ENCODE data around the gene ACO2.
"Not testable (repeated sequence)": the region's sequence is repeated elsewhere in the genome, so short reads cannot be mapped to it uniquely, and the experiment has no call there.

The ACO2 gene

DNA sequence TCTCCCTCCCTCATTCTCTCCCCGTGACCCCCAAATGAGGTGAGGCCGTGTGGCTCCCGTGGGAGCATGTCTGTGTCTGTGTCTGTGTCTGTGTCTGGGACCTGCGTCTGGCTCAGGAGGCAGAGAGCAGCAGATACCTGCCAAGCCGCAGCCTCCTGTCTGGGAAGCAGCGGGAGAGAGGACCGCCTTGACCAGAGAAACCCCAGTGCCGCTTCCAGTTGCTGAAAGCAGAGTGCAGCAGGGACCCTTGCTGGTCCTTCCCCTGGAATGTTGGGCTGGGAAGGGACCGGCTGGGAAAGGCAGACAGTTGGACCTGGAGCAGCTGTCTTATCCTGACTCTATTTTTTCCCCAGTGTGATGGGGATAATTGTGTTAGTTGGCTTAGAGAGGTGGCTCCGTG lies 92.4 kb downstream of the ACO2 start:
- Mint-ChIP-seq H3K4me1 (peaks cover 8% of the 10 kb centered on the region), H3K27ac (no peak overlapping the region), H3K36me3 (no peaks in the 10 kb centered on the region), H3K9me3 (no peaks in the 10 kb centered on the region), H3K27me3 (peaks cover 75% of the 10 kb centered on the region), H3K4me3 (no peak overlapping the region)
- CTCF ChIA-PET, result interaction anchor here (0.5 kb wide), 1 partner anchor 157 kb away, joined by 3 read pairs; no protein-coding TSS in a partner anchor
- no peak for DNase-seq

DNA sequence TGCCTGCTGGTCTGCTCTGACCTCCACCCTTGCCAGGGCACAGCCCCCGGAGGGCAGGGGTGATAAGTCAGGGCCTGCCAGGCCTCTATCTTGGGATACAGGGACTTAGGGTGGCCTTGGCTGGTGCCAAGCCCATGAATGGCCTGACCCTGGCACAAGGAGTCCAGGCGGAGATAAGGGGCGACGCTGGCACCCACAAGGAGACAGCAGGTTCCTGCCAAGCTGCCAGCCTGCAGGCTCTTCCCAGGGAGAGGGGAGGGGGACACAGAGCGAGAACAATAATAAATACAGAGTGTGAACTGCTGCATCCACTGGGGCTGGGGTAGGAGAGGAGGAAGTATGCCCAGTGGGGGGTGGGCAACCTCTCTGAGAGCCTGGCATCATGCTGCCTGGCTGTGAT lies 92.9 kb downstream of the ACO2 start:
- Mint-ChIP-seq H3K9me3 (no peaks in the 10 kb centered on the region), H3K27me3 (peaks cover 75% of the 10 kb centered on the region), H3K36me3 (no peaks in the 10 kb centered on the region), H3K27ac (no peak overlapping the region), H3K4me1 (peaks cover 8% of the 10 kb centered on the region), H3K4me3 (no peak overlapping the region)
- CTCF ChIA-PET, result no interaction called here
- DNase-seq, result no peak

DNA sequence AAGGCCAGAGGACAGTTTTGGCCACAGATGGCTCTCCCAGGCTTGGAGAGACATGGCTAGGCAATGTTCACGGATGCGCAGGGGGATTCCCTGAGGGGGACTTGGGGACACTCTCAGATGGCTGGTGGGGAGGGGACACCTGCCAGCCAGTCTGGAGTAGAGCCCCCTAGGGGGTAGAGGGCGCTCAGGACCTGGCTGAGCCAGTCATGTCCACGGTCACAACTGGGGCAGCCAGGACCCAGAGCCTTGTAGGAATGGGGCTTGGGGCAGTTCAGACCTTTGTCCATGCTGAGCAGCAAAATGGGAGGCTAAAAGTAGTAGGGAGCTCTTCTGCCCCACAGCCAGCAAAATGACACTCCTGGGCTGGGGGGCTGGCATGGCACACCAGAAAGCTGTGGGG lies 93.5 kb downstream of the ACO2 start:
- CTCF ChIA-PET, result no interaction called here
- Mint-ChIP-seq H3K4me1 (peaks cover 5% of the 10 kb centered on the region), H3K27ac (no peak overlapping the region), H3K9me3 (no peaks in the 10 kb centered on the region), H3K4me3 (no peak overlapping the region), H3K27me3 (peaks cover 70% of the 10 kb centered on the region), H3K36me3 (no peaks in the 10 kb centered on the region)
- DNase-seq, result no peak

DNA sequence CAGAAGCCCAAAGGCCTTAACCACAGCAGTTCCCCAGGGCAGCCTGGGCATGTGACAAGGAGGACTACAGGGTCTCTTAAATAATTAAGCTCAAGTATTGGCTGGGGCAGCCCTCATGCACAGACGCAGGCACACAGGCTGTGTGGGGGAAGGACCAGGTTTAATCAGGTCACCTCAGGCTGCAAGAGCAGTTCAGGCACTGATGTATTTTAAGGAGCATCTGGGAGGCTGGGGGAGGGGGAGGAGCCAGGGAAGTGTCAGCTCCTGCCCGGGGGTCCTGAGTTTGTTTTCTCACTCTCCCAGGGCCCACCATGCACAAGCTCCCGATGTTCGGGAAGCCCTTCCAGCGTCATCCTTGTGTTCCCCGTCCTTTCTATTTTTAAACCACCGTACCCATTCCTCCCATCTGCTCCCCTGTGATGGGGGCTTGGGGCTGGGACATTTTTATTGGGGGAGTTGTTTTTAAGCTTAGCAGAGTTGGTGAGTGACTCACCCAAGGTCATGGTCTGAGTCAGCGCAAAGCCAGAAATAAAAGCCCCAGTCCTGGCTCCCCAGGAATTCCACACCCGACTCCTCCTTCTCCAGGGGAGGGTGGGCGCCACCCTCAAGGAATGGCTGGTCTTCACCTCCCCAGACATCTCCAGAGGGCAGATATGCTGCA lies 94.3 kb downstream of the ACO2 start:
- peaks cover 70% of the 10 kb centered on the region for H3K27me3 Mint-ChIP-seq
- H3K27ac Mint-ChIP-seq, result no peak overlapping the region
- CTCF ChIA-PET, result no interaction called here
- no peak for DNase-seq
- H3K36me3 Mint-ChIP-seq, result no peaks in the 10 kb centered on the region
- H3K4me1 Mint-ChIP-seq, result peaks cover 2% of the 10 kb centered on the region
- no peaks in the 10 kb centered on the region for H3K9me3 Mint-ChIP-seq
- H3K4me3 Mint-ChIP-seq, result no peak overlapping the region

DNA sequence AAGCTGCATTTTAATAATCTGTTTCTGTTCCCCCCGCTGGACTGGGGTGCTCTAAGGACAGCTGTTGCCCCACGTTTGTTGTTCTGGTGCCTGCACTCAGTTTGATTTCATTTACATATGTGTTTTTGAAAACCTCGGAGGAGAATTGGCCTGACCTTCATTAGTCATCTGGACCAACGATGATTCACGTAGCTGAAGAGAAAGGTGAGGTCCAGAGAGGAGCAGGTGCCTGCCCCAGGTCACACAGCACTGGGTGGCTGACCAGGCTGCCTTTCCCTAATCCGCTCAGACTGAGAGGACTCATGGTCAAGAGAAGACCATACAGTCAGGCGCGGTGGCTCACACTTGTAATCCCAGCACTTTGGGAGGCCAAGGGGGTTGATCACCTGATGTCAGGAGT lies 95.6 kb downstream of the ACO2 start:
- no peak for DNase-seq
- Mint-ChIP-seq H3K36me3 (no peaks in the 10 kb centered on the region), H3K4me3 (no peak overlapping the region), H3K27ac (no peak overlapping the region), H3K9me3 (no peaks in the 10 kb centered on the region), H3K27me3 (peaks cover 68% of the 10 kb centered on the region), H3K4me1 (peaks cover 2% of the 10 kb centered on the region)
- CTCF ChIA-PET, result interaction anchor here (0.6 kb wide), 1 partner anchor 13 kb away, joined by 3 read pairs; no protein-coding TSS in a partner anchor

DNA sequence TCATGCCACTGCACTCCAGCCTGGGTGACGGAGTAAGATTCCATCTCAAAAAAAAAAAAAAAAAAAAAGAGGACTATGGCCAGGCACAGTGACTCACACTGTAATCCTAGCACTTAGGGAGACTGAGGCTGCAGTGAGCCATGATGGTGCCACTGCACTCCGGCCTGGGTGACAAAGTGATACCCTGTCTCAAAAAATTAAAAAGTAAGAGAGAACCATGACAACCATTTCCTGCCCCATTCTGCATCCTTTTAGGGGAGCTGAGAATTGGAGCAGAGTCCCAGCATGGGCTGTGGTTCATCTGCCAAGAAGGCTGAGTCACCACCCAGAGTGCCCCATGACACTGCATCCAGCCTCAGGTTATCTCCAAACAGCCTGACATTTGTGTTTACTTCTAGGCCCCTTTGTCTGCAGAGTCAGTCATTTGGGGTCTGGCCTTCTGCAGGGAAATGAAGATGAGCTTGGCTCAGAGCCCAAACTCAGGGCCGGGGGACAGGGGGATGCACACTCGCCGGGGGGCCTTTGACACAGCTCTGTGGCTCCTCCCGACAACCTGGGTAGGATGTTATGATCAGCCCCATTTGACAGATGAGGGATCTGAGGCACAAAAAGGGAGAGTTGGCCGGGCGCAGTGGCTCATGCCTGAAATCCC lies 96.6 kb downstream of the ACO2 start:
- no peaks in the 10 kb centered on the region for H3K36me3 Mint-ChIP-seq
- peak; percentile 45 for DNase-seq

DNA sequence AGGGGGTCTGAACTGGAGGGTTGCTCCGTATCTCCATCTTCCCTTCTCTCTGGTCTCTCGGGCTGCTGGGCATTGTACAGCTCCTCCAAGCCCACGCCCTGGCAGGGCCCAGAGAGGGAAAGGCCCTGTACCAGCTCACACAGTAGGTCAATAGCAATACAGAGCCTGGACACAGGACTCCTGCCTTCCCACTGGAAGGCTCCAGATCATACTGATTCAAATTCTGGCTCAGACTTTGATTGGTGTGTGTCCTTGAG lies 98.5 kb downstream of the ACO2 start:
- no peak for DNase-seq
- no peak overlapping the region for H3K27ac Mint-ChIP-seq
- H3K27me3 Mint-ChIP-seq, result peaks cover 45% of the 10 kb centered on the region
- peaks cover 2% of the 10 kb centered on the region for H3K4me1 Mint-ChIP-seq
- CTCF ChIA-PET, result interaction anchor here (1.2 kb wide), 1 partner anchor 10 kb away, joined by 3 read pairs; no protein-coding TSS in a partner anchor
- no peaks in the 10 kb centered on the region for H3K9me3 Mint-ChIP-seq
- no peaks in the 10 kb centered on the region for H3K36me3 Mint-ChIP-seq
- no peak overlapping the region for H3K4me3 Mint-ChIP-seq

More for the DNA sequence above, 96.6 kb downstream of the ACO2 start:
- CTCF ChIA-PET, result interaction anchor here (0.6 to 1.0 kb wide), 2 partner anchors 14 kb away, joined by 3 read pairs; no protein-coding TSS in a partner anchor
- Mint-ChIP-seq H3K9me3 (no peaks in the 10 kb centered on the region), H3K27ac (no peak overlapping the region), H3K4me1 (peaks cover 2% of the 10 kb centered on the region), H3K27me3 (peaks cover 64% of the 10 kb centered on the region), H3K4me3 (no peak overlapping the region)

DNA sequence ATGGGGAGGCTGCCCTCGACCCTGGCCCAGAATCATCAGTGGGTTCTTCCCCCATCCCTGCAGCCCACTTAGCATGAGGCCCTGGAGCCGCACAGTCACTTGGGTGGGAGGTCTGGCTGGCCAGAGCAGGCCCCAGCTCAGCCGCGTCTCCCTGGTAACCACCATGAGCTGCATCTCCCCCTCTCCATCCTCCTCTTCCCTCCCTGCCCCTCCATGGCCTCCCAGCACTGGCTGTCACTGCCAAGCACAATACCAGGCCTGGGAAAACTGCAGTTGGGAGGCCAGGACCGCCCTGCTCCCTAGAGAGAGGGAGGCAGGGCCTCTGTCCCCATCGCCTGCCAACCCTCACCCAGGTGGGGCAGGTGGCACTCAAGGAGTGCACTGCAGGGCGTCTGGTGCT lies 99.9 kb downstream of the ACO2 start:
- Mint-ChIP-seq H3K4me3 (no peak overlapping the region), H3K9me3 (no peaks in the 10 kb centered on the region), H3K27ac (no peak overlapping the region), H3K4me1 (peaks cover 2% of the 10 kb centered on the region), H3K27me3 (peaks cover 38% of the 10 kb centered on the region), H3K36me3 (no peaks in the 10 kb centered on the region)
- CTCF ChIA-PET, result interaction anchor here (0.9 to 1.5 kb wide), 2 partner anchors 25 to 30 kb away, joined by 3 to 4 read pairs; partner anchors contain the start of gene POLR3H
- DNase-seq, result no peak

DNA sequence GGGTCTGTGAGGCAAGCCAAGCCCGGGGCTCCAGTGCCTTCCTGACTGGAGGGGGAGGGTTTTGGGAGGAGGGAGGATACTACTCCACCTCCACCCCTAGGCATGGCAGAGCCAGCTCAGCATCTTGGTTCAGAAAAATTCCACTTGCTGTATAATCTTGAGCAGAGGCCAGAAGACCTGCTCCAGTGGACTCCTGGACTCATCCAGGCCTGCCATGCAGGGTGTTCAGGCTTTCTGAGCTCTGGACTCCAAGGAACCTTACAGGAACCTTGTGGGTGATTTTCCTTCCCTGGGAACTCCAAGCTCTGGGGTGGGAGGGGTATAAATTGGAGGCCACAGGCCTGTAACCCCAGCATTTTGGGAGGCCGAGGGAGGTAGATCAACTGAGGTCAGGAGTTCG lies 101.3 kb downstream of the ACO2 start:
- Mint-ChIP-seq H3K27me3 (peaks cover 38% of the 10 kb centered on the region), H3K27ac (no peak overlapping the region), H3K4me1 (peaks cover 2% of the 10 kb centered on the region), H3K36me3 (no peaks in the 10 kb centered on the region), H3K4me3 (no peak overlapping the region), H3K9me3 (no peaks in the 10 kb centered on the region)
- no peak for DNase-seq
- CTCF ChIA-PET, result no interaction called here

DNA sequence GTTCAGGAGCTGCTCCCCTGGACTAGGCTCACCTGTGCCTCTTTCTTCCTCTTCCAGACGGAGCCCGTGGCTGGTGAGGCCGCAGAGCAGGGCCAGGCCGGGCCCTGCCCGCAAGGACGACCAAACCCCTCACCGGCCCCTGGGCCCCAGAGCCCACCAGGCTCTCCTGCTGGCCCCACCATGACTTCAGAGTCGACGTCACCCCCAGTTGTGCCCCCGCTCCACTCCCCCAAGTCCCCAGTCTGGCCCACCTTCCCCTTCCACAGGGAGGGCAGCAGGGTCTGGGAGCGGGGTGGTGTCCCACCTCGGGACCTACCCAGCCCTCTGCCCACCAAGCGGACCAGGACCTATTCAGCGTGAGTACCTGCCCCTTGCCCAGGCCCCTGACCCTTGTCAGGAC lies 102.9 kb downstream of the ACO2 start:
- H3K27ac Mint-ChIP-seq, result no peak overlapping the region
- CTCF ChIA-PET, result no interaction called here
- no peaks in the 10 kb centered on the region for H3K4me1 Mint-ChIP-seq
- H3K36me3 Mint-ChIP-seq, result peaks cover 2% of the 10 kb centered on the region
- no peak for DNase-seq
- no peaks in the 10 kb centered on the region for H3K9me3 Mint-ChIP-seq
- H3K27me3 Mint-ChIP-seq, result peaks cover 27% of the 10 kb centered on the region
- H3K4me3 Mint-ChIP-seq, result no peak overlapping the region

DNA sequence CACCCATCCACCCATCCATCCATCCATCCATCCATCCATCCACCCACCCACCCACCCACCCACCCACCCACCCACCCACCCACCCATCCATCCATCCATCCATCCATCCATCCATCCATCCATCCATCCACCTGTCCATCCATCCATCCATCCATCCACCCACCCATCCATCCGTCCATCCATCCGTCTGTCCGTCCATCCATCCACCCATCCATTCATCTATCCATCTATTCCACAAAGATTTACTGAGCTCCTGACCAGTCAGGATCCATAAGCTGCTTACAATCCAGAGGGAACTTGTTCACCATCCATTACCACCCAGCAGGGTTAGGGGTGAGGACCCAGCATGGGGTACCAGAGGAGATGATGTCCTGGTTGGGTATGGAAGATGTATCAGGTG lies 103.4 kb downstream of the ACO2 start:
- peaks cover 26% of the 10 kb centered on the region for H3K27me3 Mint-ChIP-seq
- H3K4me3 Mint-ChIP-seq, H3K9me3 Mint-ChIP-seq, H3K27ac Mint-ChIP-seq, DNase-seq, CTCF ChIA-PET, H3K36me3 Mint-ChIP-seq, H3K4me1 Mint-ChIP-seq: not testable (repeated sequence)

DNA sequence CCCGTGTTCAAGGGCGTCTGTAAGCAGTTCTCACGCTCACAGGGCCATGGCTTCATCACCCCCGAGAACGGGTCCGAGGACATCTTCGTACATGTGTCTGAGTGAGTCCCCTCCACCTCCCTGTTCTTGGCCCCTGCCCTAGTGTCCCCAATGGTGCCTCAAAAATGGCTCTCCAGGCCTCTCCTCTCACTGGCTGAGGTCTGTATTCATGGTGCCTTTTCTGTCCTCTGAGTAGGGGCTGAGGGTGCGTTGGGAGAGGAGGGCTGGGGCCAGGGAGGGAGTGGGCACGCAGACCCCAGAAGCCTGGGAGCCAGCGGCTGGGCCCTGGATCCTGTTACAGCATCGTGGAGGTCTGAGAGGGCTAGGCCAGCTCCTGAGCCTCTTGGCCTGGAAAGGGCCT lies 104.8 kb downstream of the ACO2 start:
- Mint-ChIP-seq H3K36me3 (peaks cover 10% of the 10 kb centered on the region), H3K4me3 (no peak overlapping the region), H3K27me3 (peaks cover 12% of the 10 kb centered on the region), H3K4me1 (no peaks in the 10 kb centered on the region), H3K27ac (no peak overlapping the region), H3K9me3 (no peaks in the 10 kb centered on the region)
- CTCF ChIA-PET, result interaction anchor here (1.1 kb wide), 1 partner anchor 93 kb away, joined by 4 read pairs; no protein-coding TSS in a partner anchor
- DNase-seq, result no peak

DNA sequence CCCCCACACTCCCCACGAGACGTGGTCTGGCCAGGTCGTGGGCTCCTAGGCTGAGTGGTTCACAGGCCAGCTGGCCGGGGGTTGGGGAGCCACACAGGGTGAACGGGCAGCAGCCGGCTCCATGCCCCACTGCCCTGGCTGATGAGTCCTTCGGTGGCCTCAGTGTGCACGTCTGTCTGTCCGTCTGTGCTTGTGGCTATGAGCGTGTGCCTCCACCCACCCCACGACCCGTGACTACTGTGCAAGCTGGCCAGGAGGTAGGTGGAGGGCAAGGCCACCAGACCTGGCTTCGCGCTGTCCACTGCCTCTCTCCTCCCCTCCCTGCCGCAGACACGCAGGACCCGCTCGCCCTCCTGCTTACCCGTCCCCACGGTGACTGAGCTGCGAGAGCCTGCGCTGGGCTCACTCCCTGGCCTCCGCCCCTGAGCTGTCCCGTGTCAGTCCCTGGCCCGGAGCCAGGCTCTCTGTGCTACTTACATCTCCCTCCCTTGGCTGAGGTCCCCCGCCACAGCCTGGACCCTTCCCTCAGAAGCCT lies 106.0 kb downstream of the ACO2 start:
- CTCF ChIA-PET, result interaction anchor here (1.4 kb wide), 1 partner anchor 15 kb away, joined by 3 read pairs; the partner anchor contains the start of gene PMM1

DNA sequence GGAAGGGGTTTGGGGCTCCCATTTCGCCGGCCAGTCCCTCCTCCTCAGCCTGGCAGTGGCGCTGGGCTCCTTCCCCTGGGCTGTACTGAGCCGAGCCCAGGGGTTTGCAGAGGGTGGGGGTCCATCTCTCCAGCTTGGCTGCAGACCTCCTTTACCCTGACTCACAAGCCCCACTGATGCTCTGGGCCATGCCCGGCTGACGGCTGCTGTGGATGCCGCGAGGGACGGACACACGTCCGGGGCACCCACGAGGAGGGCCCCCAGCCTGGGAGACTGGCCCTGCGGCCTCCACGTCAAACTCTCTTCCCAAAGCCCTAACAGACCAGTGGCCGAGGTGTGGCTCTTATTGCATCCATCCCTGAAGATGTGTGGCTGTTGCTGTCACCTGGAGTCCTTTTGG lies 106.6 kb downstream of the ACO2 start:
- Mint-ChIP-seq H3K36me3 (peaks cover 17% of the 10 kb centered on the region), H3K27me3 (no peaks in the 10 kb centered on the region), H3K4me1 (peaks cover 6% of the 10 kb centered on the region), H3K4me3 (no peak overlapping the region), H3K27ac (no peak overlapping the region), H3K9me3 (no peaks in the 10 kb centered on the region)
- DNase-seq, result no peak
- CTCF ChIA-PET, result interaction anchor here (1.4 kb wide), 1 partner anchor 14 kb away, joined by 3 read pairs; the partner anchor contains the start of gene PMM1

More for the DNA sequence above, 106.0 kb downstream of the ACO2 start:
- no peaks in the 10 kb centered on the region for H3K9me3 Mint-ChIP-seq
- peaks cover 11% of the 10 kb centered on the region for H3K36me3 Mint-ChIP-seq
- H3K27me3 Mint-ChIP-seq, result peaks cover 5% of the 10 kb centered on the region
- no peak overlapping the region for H3K27ac Mint-ChIP-seq
- H3K4me3 Mint-ChIP-seq, result no peak overlapping the region
- DNase-seq, result no peak
- no peaks in the 10 kb centered on the region for H3K4me1 Mint-ChIP-seq

DNA sequence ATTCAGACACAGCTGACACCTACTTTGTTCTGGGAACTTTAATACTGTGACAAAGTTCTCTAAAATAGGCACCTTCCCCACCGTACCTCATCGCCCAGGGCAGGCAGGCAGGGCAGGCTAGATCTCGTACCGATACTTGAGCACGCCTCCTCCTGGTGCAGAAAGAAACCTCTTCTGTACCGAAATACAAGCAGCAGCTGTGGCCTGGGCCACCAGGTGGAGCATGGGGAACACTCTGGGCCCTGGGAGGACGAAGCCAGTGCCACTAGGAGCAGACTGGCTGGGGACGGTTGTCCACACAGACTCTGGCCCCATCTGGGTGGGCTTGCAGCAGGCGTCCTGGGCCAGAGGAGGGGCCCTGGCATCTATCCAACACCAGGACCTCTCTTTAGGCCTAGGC lies 108.0 kb downstream of the ACO2 start:
- Mint-ChIP-seq H3K4me1 (peaks cover 11% of the 10 kb centered on the region), H3K9me3 (no peaks in the 10 kb centered on the region), H3K27ac (no peak overlapping the region), H3K4me3 (no peak overlapping the region), H3K36me3 (peaks cover 17% of the 10 kb centered on the region), H3K27me3 (no peaks in the 10 kb centered on the region)
- CTCF ChIA-PET, result interaction anchor here (1.0 to 1.8 kb wide), 3 partner anchors 9 to 20 kb away, joined by 3 to 10 read pairs (median 7); partner anchors contain the start of gene PMM1
- peak; percentile 69 for DNase-seq
